GM12878 (cell line): ENCODE data around the gene A3GALT2. TPM values are rescaled to one million over a fixed set of nuclear protein-coding genes. Genes with fewer than 3 reads are reported as not detected.

ENCODE experiments used
- ATAC-seq: fragments of 200-7000 bp; cut with Tn5 transposase; 3 replicates; pipeline ENCODE4 v1.9.1; 2020; ENCODE audit warnings: mild to moderate bottlenecking, moderate library complexity
- BruUV-seq: library from RNA; stranded (reverse); fragments of 400-500 nt; replicated peaks from 2 replicates; lab custom pipeline; 2021; lab: Mats Ljungman, UMichigan
- CTCF ChIA-PET: fragments of 300-600 bp; sonication (Branson Sonifier 250); formaldehyde crosslinking; extraction: SDS; loops from one replicate; lab custom pipeline; 2021; ENCODE audit warnings: inconsistent platforms; lab: Yijun Ruan, JAX
- POLR2A ChIA-PET: fragments of 350-600 bp; formaldehyde crosslinking; extraction: SDS; loops from one replicate; lab custom pipeline; 2021; ENCODE audit warnings: inconsistent platforms; lab: Charles Lee
- RAD21 ChIA-PET: fragments of 300-600 bp; sonication (Branson Sonifier 250); formaldehyde crosslinking; loops from one replicate; lab custom pipeline; 2023; ENCODE audit warnings: antibody characterized with exemption; ENCODE audit not compliant: unreplicated experiment; lab: Charles Lee
- SMC1A ChIA-PET: fragments of 300-600 bp; sonication (Branson Sonifier 250); formaldehyde crosslinking; loops from one replicate; lab custom pipeline; 2023; ENCODE audit not compliant: unreplicated experiment, uncharacterized antibody; lab: Charles Lee
- DNase-seq: peaks from one replicate; pipeline ENCODE4 v3.0.0-alpha.2; 2011; ENCODE audit warnings: low read depth, low spot score
- FAIRE-seq: peaks from 3 replicates; lab custom pipeline; 2011; peaks lifted over from hg19 to GRCh38; lab: Jason Lieb, UNC
- H2AFZ ChIP-seq: 2 replicates; pipeline ENCODE4 v1.6.0; 2011; ENCODE audit warnings: low read depth, low read length, control low read depth; ENCODE audit not compliant: control insufficient read depth
- H3K27ac ChIP-seq: 2 replicates; pipeline ENCODE4 v1.5.1; 2011; ENCODE audit warnings: control low read depth; ENCODE audit not compliant: control insufficient read depth, insufficient read depth
- H3K27me3 ChIP-seq, 2 experiments: replicated peaks in 1 of 2; 2 replicates each; pipeline versions ENCODE4 v1.6.0 to v1.6.1; 2011; ENCODE audit warnings: low read length in 1 of 2; ENCODE audit not compliant: control insufficient read depth in 2 of 2, insufficient read depth in 2 of 2
- H3K36me3 ChIP-seq, 2 experiments: 2 replicates each; pipeline ENCODE4 v1.5.1; 2011; ENCODE audit warnings: low read length in 1 of 2; ENCODE audit not compliant: control insufficient read depth in 2 of 2, insufficient read depth in 2 of 2
- H3K4me1 ChIP-seq: 2 replicates; pipeline ENCODE4 v1.6.1; 2011; ENCODE audit warnings: mild to moderate bottlenecking, low read length, moderate library complexity, mixed read lengths; ENCODE audit not compliant: control insufficient read depth, insufficient read depth
- H3K4me2 ChIP-seq: 2 replicates; pipeline ENCODE4 v1.6.0; 2011; ENCODE audit warnings: control low read depth; ENCODE audit not compliant: control insufficient read depth, insufficient read depth
- H3K4me3 ChIP-seq: fragments of 200-600 bp; sonication (generic); 2 replicates; pipeline ENCODE4 v1.5.1; 2016
- H3K79me2 ChIP-seq: 2 replicates; pipeline ENCODE4 v1.6.0; 2011; ENCODE audit warnings: low read length; ENCODE audit not compliant: control insufficient read depth, insufficient read depth
- H3K9ac ChIP-seq: 2 replicates; pipeline ENCODE4 v1.8.0; 2011; ENCODE audit warnings: low read length, control low read depth, mixed read lengths; ENCODE audit not compliant: control insufficient read depth, insufficient read depth
- H3K9me3 ChIP-seq: replicated peaks from 3 replicates; pipeline ENCODE4 v1.5.1; 2011; ENCODE audit warnings: mild to moderate bottlenecking, low read length; ENCODE audit not compliant: control insufficient read depth, insufficient read depth
- H4K20me1 ChIP-seq: 2 replicates; pipeline ENCODE4 v1.6.0; 2011; ENCODE audit not compliant: control insufficient read depth, insufficient read depth
- EED ChIP-seq: sonication (generic); IDR thresholded peaks from 2 replicates; pipeline ENCODE4 v1.6.1; 2016; ENCODE audit warnings: antibody characterized with exemption, low read depth
- EZH2 ChIP-seq: IDR thresholded peaks from 2 replicates; pipeline ENCODE4 v1.6.1; 2012; ENCODE audit warnings: low read depth, mild to moderate bottlenecking, control low read depth, inconsistent platforms, low read length, borderline replicate concordance; ENCODE audit not compliant: control insufficient read depth
- KDM1A ChIP-seq: fragments of 200-600 bp; sonication (generic); IDR thresholded peaks from 2 replicates; pipeline ENCODE4 v1.6.1; 2016; ENCODE audit warnings: borderline replicate concordance
- MEF2A ChIP-seq: IDR thresholded peaks from 2 replicates; pipeline ENCODE4 v1.6.1; 2011; ENCODE audit warnings: low read depth, mild to moderate bottlenecking, low read length, moderate library complexity; ENCODE audit not compliant: insufficient read depth
- NR2F1 ChIP-seq: fragments of 450-650 bp; conservative IDR thresholded peaks from 2 replicates; pipeline ENCODE4 v1.6.1; 2017; ENCODE audit warnings: mild to moderate bottlenecking
- RCOR1 ChIP-seq: conservative IDR thresholded peaks from 2 replicates; pipeline ENCODE4 v1.6.1; 2012; ENCODE audit warnings: low read depth, low read length, improper control_type of control experiment
- SMAD1 ChIP-seq: fragments of 450-650 bp; IDR thresholded peaks from 2 replicates; pipeline ENCODE4 v1.6.1; 2018; ENCODE audit warnings: mild to moderate bottlenecking, low read depth; ENCODE audit not compliant: partially characterized antibody
- SMARCA5 ChIP-seq: fragments of 450-650 bp; IDR thresholded peaks from 2 replicates; pipeline ENCODE4 v1.6.1; 2017; ENCODE audit warnings: mild to moderate bottlenecking
- ZNF274 ChIP-seq: IDR thresholded peaks from one replicate; pipeline ENCODE4 v1.8.0; 2011; ENCODE audit not compliant: insufficient read length, insufficient read depth
- ZNF622 ChIP-seq: fragments of 450-650 bp; IDR thresholded peaks from 2 replicates; pipeline ENCODE4 v1.6.1; 2017; ENCODE audit warnings: mild to moderate bottlenecking, inconsistent platforms
- WGBS: methylation state at CpG from one replicate; pipeline ENCODE4 v1.1.6; 2016; ENCODE audit warnings: low lambda C conversion rate; ENCODE audit not compliant: insufficient replicate concordance, insufficient coverage; ENCODE audit errors: missing lambda C conversion rate; 5-methylcytosine and 5-hydroxymethylcytosine counted together
- in situ Hi-C: fragments of 300-500 bp; cut with MboI; formaldehyde crosslinking; loops from 9 replicates; pipeline ENCODE4 v1.14.3; 2018; ENCODE audit warnings: mixed read lengths
- intact Hi-C: fragments of 100-400 bp; cut with micrococcal nuclease; formaldehyde crosslinking; loops from one replicate; pipeline ENCODE4 v1.14.2; 2022; ENCODE audit not compliant: unreplicated experiment
- polyA plus RNA-seq, 11 experiments: library from polyadenylated mRNA; depleted of rRNA in 4 of 11; unstranded in 6 of 11; stranded (reverse) in 5 of 11; fragments of >200 nt; fragmentation: Nextera tagmentation in 4 of 11; fragmentation: Illumina TruSeq in 1 of 11; extraction: Ambion mirVana in 4 of 11; extraction: Trizol in 1 of 11; gene quantifications; 1 replicate in 1 of 11; 2 replicates in 10 of 11; pipeline versions ENCODE4 v1.2.1 to v1.2.3, GENCODE V29; 2011 to 2016; ENCODE audit warnings: inconsistent platforms in 2 of 11, missing spikeins in 2 of 11, low read depth in 1 of 11
- total RNA-seq, 4 experiments: library from RNA; depleted of rRNA in 3 of 4; stranded (reverse); fragments of >200 nt in 3 of 4; fragmentation: Illumina TruSeq in 1 of 4; extraction: Trizol in 1 of 4; gene quantifications; 2 replicates each; pipeline versions ENCODE4 v1.2.1 to v1.2.3, GENCODE V29; 2013 to 2021
- TF ChIP-seq, protein P1 (sequence below): IDR thresholded peaks from 2 replicates; pipeline ENCODE4 v1.6.1; 2011; ENCODE audit warnings: low read depth, low read length, improper control_type of control experiment, borderline replicate concordance
- TF ChIP-seq, protein P2 (sequence below): fragments of 150-350 bp; IDR thresholded peaks from 2 replicates; pipeline ENCODE4 v1.6.1; 2014; ENCODE audit warnings: mild to moderate bottlenecking, low read depth, low read length

The A3GALT2 gene
- total and polyA plus RNA-seq, 10 of the 15 experiments (the other 5 are each of a cell fraction or from before 2014, with no cell fraction given), result not detected

DNA sequence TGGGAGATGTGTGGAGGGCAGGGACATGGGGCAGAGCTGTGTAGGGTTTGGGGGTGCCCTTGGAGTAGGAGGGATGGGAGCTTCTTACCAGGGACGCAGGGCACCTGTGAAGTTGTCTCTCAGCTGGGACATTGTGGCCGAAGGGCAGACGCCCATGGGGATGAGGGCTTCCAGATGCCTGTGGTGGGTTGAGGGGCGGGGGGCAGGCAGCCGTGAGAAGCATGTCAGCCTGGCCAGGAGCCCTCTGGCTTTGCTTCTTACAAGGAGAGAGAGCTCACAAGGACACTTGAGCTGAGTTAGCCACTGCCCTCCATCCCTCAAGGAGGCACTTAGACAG, 8.5 kb downstream of the A3GALT2 start:
- POLR2A ChIA-PET, result no interaction called here
- ATAC-seq (no peak), FAIRE-seq (no peak)

More for the DNA sequence above, 8.5 kb downstream of the A3GALT2 start:
- no peaks in the 10 kb centered on the region for H3K79me2 ChIP-seq
- TF ChIP-seq, protein P1, sequence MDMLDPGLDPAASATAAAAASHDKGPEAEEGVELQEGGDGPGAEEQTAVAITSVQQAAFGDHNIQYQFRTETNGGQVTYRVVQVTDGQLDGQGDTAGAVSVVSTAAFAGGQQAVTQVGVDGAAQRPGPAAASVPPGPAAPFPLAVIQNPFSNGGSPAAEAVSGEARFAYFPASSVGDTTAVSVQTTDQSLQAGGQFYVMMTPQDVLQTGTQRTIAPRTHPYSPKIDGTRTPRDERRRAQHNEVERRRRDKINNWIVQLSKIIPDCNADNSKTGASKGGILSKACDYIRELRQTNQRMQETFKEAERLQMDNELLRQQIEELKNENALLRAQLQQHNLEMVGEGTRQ, result no peak
- no peak for TF ChIP-seq SMARCA5
- no peak for TF ChIP-seq RCOR1
- TF ChIP-seq KDM1A, result no peak
- TF ChIP-seq, protein P2, sequence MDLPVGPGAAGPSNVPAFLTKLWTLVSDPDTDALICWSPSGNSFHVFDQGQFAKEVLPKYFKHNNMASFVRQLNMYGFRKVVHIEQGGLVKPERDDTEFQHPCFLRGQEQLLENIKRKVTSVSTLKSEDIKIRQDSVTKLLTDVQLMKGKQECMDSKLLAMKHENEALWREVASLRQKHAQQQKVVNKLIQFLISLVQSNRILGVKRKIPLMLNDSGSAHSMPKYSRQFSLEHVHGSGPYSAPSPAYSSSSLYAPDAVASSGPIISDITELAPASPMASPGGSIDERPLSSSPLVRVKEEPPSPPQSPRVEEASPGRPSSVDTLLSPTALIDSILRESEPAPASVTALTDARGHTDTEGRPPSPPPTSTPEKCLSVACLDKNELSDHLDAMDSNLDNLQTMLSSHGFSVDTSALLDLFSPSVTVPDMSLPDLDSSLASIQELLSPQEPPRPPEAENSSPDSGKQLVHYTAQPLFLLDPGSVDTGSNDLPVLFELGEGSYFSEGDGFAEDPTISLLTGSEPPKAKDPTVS, result no peak
- TF ChIP-seq ZNF274, result no peak
- no peak for TF ChIP-seq MEF2A
- TF ChIP-seq NR2F1, result no peak
- TF ChIP-seq EED, result no peak
- no peak for TF ChIP-seq SMAD1
- no peak for TF ChIP-seq ZNF622
- TF ChIP-seq EZH2, result no peak
- H3K4me1 ChIP-seq, result no peaks in the 10 kb centered on the region
- 13% methylated on average over 5 of the region's 5 CpGs for WGBS
- H3K9ac ChIP-seq, result no peak overlapping the region
- H3K27ac ChIP-seq, result no peak overlapping the region
- H3K27me3 ChIP-seq, result no peaks in the 10 kb centered on the region; a peak in 2 of 4 replicates
- no peak overlapping the region for H3K4me2 ChIP-seq
- DNase-seq, result no peak
- no peaks in the 10 kb centered on the region for H3K9me3 ChIP-seq
- H3K4me3 ChIP-seq, result no peak overlapping the region
- RAD21 ChIA-PET, result no interaction called here
- H3K36me3 ChIP-seq, result no peaks in the 10 kb centered on the region
- H4K20me1 ChIP-seq, result no peaks in the 10 kb centered on the region
- SMC1A ChIA-PET, result interaction anchor here (1.0 kb wide), 1 partner anchor 35 kb away, joined by 3 read pairs; no protein-coding TSS in a partner anchor
- no TSS peak for BruUV-seq
- intact Hi-C loops, result no loop called here
- CTCF ChIA-PET, result interaction anchor here (1.0 kb wide), 1 partner anchor 17 kb away, joined by 4 read pairs; no protein-coding TSS in a partner anchor
- no peak overlapping the region for H2AFZ ChIP-seq
- in situ Hi-C loops, result no loop called here
